Measurements from ENCODE around the gene ATP6V1C2.

ATP6V1C2 gene

GRCh38 chr2:10732924-10733565 is 11.6 kb downstream of the ATP6V1C2 start:
- no peak for DNase-seq (ENCODE audit: low read depth in 2 of 2)

GRCh38 chr2:10733566-10733925 is 12.1 kb downstream of the ATP6V1C2 start:
- DNase-seq (ENCODE audit: low read depth in 2 of 2) = no peak

- no peak for DNase-seq (ENCODE audit: low read depth in 2 of 2)
Measured at GRCh38 chr2:10733980-10734379, 12.6 kb downstream of the ATP6V1C2 start.

- DNase-seq (ENCODE audit: low read depth in 2 of 2) = no peak
Measured at GRCh38 chr2:10738192-10738591, 16.8 kb downstream of the ATP6V1C2 start.

- no peak for DNase-seq (ENCODE audit: low read depth in 2 of 2)
Measured at GRCh38 chr2:10740226-10740625, 18.8 kb downstream of the ATP6V1C2 start.

GRCh38 chr2:10741139-10741538 is 19.7 kb downstream of the ATP6V1C2 start:
- no peak for DNase-seq (ENCODE audit: low read depth in 2 of 2)

- DNase-seq (ENCODE audit: low read depth in 2 of 2) = no peak
Measured at GRCh38 chr2:10742666-10743065, 21.2 kb downstream of the ATP6V1C2 start.

GRCh38 chr2:10750610-10751009 is 29.2 kb downstream of the ATP6V1C2 start:
- no peak for DNase-seq (ENCODE audit: low read depth in 2 of 2)

- no peak for DNase-seq (ENCODE audit: low read depth in 2 of 2)
Measured at GRCh38 chr2:10752236-10752635, 30.8 kb downstream of the ATP6V1C2 start.

- no peak for DNase-seq (ENCODE audit: low read depth in 2 of 2)
Measured at GRCh38 chr2:10753156-10753555, 31.7 kb downstream of the ATP6V1C2 start.

- DNase-seq (ENCODE audit: low read depth in 2 of 2) = no peak
Measured at GRCh38 chr2:10753876-10754275, 32.4 kb downstream of the ATP6V1C2 start.

GRCh38 chr2:10755621-10756020 is 34.2 kb downstream of the ATP6V1C2 start:
- DNase-seq (ENCODE audit: low read depth in 2 of 2) = no peak

GRCh38 chr2:10757814-10758286 is 36.4 kb downstream of the ATP6V1C2 start:
- DNase-seq (ENCODE audit: low read depth in 2 of 2) = no peak

GRCh38 chr2:10759151-10759714 is 37.8 kb downstream of the ATP6V1C2 start:
- DNase-seq (ENCODE audit: low read depth in 2 of 2) = no peak

- no peak for DNase-seq (ENCODE audit: low read depth in 2 of 2)
Measured at GRCh38 chr2:10760794-10761504, 39.5 kb downstream of the ATP6V1C2 start.

- no peak for DNase-seq (ENCODE audit: low read depth in 2 of 2)
Measured at GRCh38 chr2:10761591-10761990, 40.2 kb downstream of the ATP6V1C2 start.

- no peak for DNase-seq (ENCODE audit: low read depth in 2 of 2)
Measured at GRCh38 chr2:10762651-10763460, 41.4 kb downstream of the ATP6V1C2 start.

GRCh38 chr2:10763461-10763800 is 42.0 kb downstream of the ATP6V1C2 start:
- DNase-seq (ENCODE audit: low read depth in 2 of 2) = no peak

- no peak for DNase-seq (ENCODE audit: low read depth in 2 of 2)
Measured at GRCh38 chr2:10764096-10764785, 42.8 kb downstream of the ATP6V1C2 start.

- DNase-seq (ENCODE audit: low read depth in 2 of 2) = no peak
Measured at GRCh38 chr2:10764896-10765295, 43.5 kb downstream of the ATP6V1C2 start.

GRCh38 chr2:10765461-10765860 is 44.0 kb downstream of the ATP6V1C2 start:
- no peak for DNase-seq (ENCODE audit: low read depth in 2 of 2)

GRCh38 chr2:10765914-10766313 is 44.5 kb downstream of the ATP6V1C2 start:
- no peak for DNase-seq (ENCODE audit: low read depth in 2 of 2)

All from stimulated activated CD8-positive, alpha-beta memory T cell treated with anti-CD3 and anti-CD28 coated beads, Interleukin-7, amount 100 ng/mL, for 1 hour (primary cell).